ENCODE results near the gene SMOC1. TPM values are rescaled to one million over a fixed set of nuclear protein-coding genes. Genes with fewer than 3 reads are reported as not detected.

SMOC1 gene
- total RNA-seq, 2 donors from 2014 or later, result not detected

- H3K9me3 Mint-ChIP-seq, result no peaks in the 10 kb centered on the region
- ATAC-seq (no peak), DNase-seq (ENCODE audit: low spot score in 2 of 2) (no peak)
- H3K36me3 Mint-ChIP-seq, result no peaks in the 10 kb centered on the region
- H3K27ac Mint-ChIP-seq, result no peak overlapping the region
Measured at GRCh38 chr14:70020352-70021170, 141.3 kb downstream of the SMOC1 start.

- ATAC-seq (no peak), DNase-seq (ENCODE audit: low spot score in 2 of 2) (no peak)
- no peak overlapping the region for H3K27ac Mint-ChIP-seq
- no peaks in the 10 kb centered on the region for H3K9me3 Mint-ChIP-seq
- H3K36me3 Mint-ChIP-seq, result no peaks in the 10 kb centered on the region
Measured at GRCh38 chr14:70021548-70022220, 142.5 kb downstream of the SMOC1 start.

- Mint-ChIP-seq H3K9me3 (no peaks in the 10 kb centered on the region), H3K27ac (no peak overlapping the region), H3K36me3 (no peaks in the 10 kb centered on the region)
- ATAC-seq, result no peak
- no peak for DNase-seq (ENCODE audit: low spot score in 2 of 2)
Measured at GRCh38 chr14:70022771-70023445, 143.7 kb downstream of the SMOC1 start.

- Mint-ChIP-seq H3K36me3 (no peaks in the 10 kb centered on the region), H3K27ac (no peak overlapping the region), H3K9me3 (no peaks in the 10 kb centered on the region)
- ATAC-seq, result no peak
- no peak for DNase-seq (ENCODE audit: low spot score in 2 of 2)
Measured at GRCh38 chr14:70023871-70024270, 144.7 kb downstream of the SMOC1 start.

GRCh38 chr14:70027785-70028428 lies 148.7 kb downstream of the SMOC1 start:
- no peaks in the 10 kb centered on the region for H3K9me3 Mint-ChIP-seq
- peak; percentile 57 to 66 for ATAC-seq
- no peaks in the 10 kb centered on the region for H3K36me3 Mint-ChIP-seq
- DNase-seq (ENCODE audit: low spot score in 2 of 2), result peak in 1 of 2 donors; percentile 87
- peak overlapping the region in 1 of 2 donors; percentile 78 for H3K27ac Mint-ChIP-seq

GRCh38 chr14:70029296-70030132 lies 150.3 kb downstream of the SMOC1 start:
- ATAC-seq (no peak), DNase-seq (ENCODE audit: low spot score in 2 of 2) (no peak)
- Mint-ChIP-seq H3K36me3 (no peaks in the 10 kb centered on the region), H3K9me3 (no peaks in the 10 kb centered on the region), H3K27ac (no peak overlapping the region)

- Mint-ChIP-seq H3K36me3 (no peaks in the 10 kb centered on the region), H3K27ac (no peak overlapping the region), H3K9me3 (no peaks in the 10 kb centered on the region)
- ATAC-seq (no peak), DNase-seq (ENCODE audit: low spot score in 2 of 2) (no peak)
Measured at GRCh38 chr14:70032016-70032415, 152.8 kb downstream of the SMOC1 start.

- Mint-ChIP-seq H3K27ac (no peak overlapping the region), H3K36me3 (no peaks in the 10 kb centered on the region), H3K9me3 (no peaks in the 10 kb centered on the region)
- ATAC-seq (no peak), DNase-seq (ENCODE audit: low spot score in 2 of 2) (no peak)
Measured at GRCh38 chr14:70032447-70032846, 153.2 kb downstream of the SMOC1 start.

- H3K36me3 Mint-ChIP-seq, result no peaks in the 10 kb centered on the region
- no peak overlapping the region for H3K27ac Mint-ChIP-seq
- no peak for ATAC-seq
- no peaks in the 10 kb centered on the region for H3K9me3 Mint-ChIP-seq
- DNase-seq (ENCODE audit: low spot score in 2 of 2), result no peak
Measured at GRCh38 chr14:70033116-70033515, 153.9 kb downstream of the SMOC1 start.

- ATAC-seq (no peak), DNase-seq (ENCODE audit: low spot score in 2 of 2) (no peak)
- no peaks in the 10 kb centered on the region for H3K9me3 Mint-ChIP-seq
- no peak overlapping the region for H3K27ac Mint-ChIP-seq
- H3K36me3 Mint-ChIP-seq, result no peaks in the 10 kb centered on the region
Measured at GRCh38 chr14:70033561-70033960, 154.3 kb downstream of the SMOC1 start.

- H3K36me3 Mint-ChIP-seq, result no peaks in the 10 kb centered on the region
- ATAC-seq, result no peak
Measured at GRCh38 chr14:70034257-70034656, 155.0 kb downstream of the SMOC1 start.

GRCh38 chr14:70036665-70037064 lies 157.4 kb downstream of the SMOC1 start:
- no peaks in the 10 kb centered on the region for H3K9me3 Mint-ChIP-seq
- H3K27ac Mint-ChIP-seq, result no peak overlapping the region
- peak in 1 of 2 donors; percentile 34 for ATAC-seq
- no peaks in the 10 kb centered on the region for H3K36me3 Mint-ChIP-seq
- DNase-seq (ENCODE audit: low spot score in 2 of 2), result no peak

More at GRCh38 chr14:70034257-70034656, 155.0 kb downstream of the SMOC1 start:
- H3K27ac Mint-ChIP-seq, result peak overlapping the region in 1 of 2 donors; percentile 23
- DNase-seq (ENCODE audit: low spot score in 2 of 2), result no peak
- no peaks in the 10 kb centered on the region for H3K9me3 Mint-ChIP-seq

GRCh38 chr14:70043001-70043400 lies 163.8 kb downstream of the SMOC1 start:
- Mint-ChIP-seq H3K36me3 (no peaks in the 10 kb centered on the region), H3K9me3 (no peaks in the 10 kb centered on the region), H3K27ac (no peak overlapping the region)
- DNase-seq (ENCODE audit: low spot score in 2 of 2) (no peak), ATAC-seq (no peak)

- Mint-ChIP-seq H3K9me3 (no peaks in the 10 kb centered on the region), H3K27ac (no peak overlapping the region), H3K36me3 (no peaks in the 10 kb centered on the region)
- DNase-seq (ENCODE audit: low spot score in 2 of 2) (no peak), ATAC-seq (no peak)
Measured at GRCh38 chr14:70045310-70045709, 166.1 kb downstream of the SMOC1 start.

- Mint-ChIP-seq H3K36me3 (no peaks in the 10 kb centered on the region), H3K9me3 (no peaks in the 10 kb centered on the region), H3K27ac (no peak overlapping the region)
- DNase-seq (ENCODE audit: low spot score in 2 of 2), result peak in 1 of 2 donors; percentile 12
- ATAC-seq, result peak in 1 of 2 donors; percentile 35
Measured at GRCh38 chr14:70045844-70046535, 166.8 kb downstream of the SMOC1 start.
